GM10248 (cell line): ENCODE measurements around the gene MSANTD4.
"Not testable (repeated sequence)": the region's sequence is repeated elsewhere in the genome, so short reads cannot be mapped to it uniquely, and the experiment has no call there.

Experiments used
- CTCF ChIA-PET: fragments of 300-600 bp; sonication (Branson Sonifier 250); formaldehyde crosslinking; extraction: SDS; loops from one replicate; lab custom pipeline; 2021; ENCODE audit warnings: antibody characterized with exemption; lab: Yijun Ruan, JAX
- POLR2A ChIA-PET: fragments of 350-650 bp; sonication (Branson Sonifier 250); formaldehyde crosslinking; extraction: SDS; loops from one replicate; lab custom pipeline; 2020; ENCODE audit warnings: antibody characterized with exemption; lab: Yijun Ruan, JAX
- DNase-seq: peaks from one replicate; pipeline ENCODE4 v3.0.0; 2012; ENCODE audit errors: extremely low spot score
- TF ChIP-seq, protein P1 (sequence below): IDR thresholded peaks from 2 replicates; pipeline ENCODE4 v1.5.1; 2012; ENCODE audit warnings: mild to moderate bottlenecking, low read depth; ENCODE audit errors: extremely low read depth, missing control alignments, control extremely low read depth

MSANTD4 gene

DNA sequence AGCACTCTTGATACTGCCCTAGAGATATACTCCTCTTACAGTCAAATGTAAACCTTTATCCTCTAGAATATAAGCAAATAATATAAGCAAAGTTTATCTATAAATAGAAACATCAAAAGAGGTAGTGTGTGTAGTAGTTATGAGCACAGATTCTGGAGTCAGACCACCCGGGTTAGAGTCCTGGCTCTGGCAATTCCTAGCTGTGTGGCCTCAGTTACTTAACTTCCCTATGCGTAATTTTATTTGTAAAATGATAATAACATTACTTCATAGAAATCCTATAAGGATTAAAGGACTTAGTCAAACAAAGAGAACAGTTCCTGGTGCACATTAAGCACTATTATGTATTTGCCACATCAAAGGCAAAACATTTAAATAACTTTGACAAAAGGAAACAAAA is 7.0 kb downstream of the MSANTD4 start:
- DNase-seq, result no peak
- POLR2A ChIA-PET, result no interaction called here
- CTCF ChIA-PET, result interaction anchor here (1.3 kb wide), 1 partner anchor 9 kb away, joined by 4 read pairs; no protein-coding TSS in a partner anchor
- TF ChIP-seq, protein P1, sequence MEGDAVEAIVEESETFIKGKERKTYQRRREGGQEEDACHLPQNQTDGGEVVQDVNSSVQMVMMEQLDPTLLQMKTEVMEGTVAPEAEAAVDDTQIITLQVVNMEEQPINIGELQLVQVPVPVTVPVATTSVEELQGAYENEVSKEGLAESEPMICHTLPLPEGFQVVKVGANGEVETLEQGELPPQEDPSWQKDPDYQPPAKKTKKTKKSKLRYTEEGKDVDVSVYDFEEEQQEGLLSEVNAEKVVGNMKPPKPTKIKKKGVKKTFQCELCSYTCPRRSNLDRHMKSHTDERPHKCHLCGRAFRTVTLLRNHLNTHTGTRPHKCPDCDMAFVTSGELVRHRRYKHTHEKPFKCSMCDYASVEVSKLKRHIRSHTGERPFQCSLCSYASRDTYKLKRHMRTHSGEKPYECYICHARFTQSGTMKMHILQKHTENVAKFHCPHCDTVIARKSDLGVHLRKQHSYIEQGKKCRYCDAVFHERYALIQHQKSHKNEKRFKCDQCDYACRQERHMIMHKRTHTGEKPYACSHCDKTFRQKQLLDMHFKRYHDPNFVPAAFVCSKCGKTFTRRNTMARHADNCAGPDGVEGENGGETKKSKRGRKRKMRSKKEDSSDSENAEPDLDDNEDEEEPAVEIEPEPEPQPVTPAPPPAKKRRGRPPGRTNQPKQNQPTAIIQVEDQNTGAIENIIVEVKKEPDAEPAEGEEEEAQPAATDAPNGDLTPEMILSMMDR, result no peak

DNA sequence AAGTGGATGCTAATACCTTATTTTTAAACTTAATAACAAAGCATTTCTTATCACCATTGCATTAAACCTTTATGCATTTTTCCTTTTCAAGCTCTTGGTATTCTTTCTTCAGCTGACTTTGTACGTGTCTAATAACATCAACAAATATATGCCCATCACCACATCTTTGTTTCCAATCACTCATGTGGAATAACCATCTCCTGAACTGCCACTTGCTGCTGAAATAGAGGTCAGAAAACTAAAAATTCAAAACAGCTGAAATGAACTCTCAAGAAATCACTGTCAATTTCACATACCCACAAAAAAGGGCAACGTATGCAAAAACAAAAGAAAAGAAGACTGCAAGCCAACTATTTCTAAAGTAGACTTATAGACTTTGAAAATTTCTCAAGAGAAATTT is 7.4 kb downstream of the MSANTD4 start:
- POLR2A ChIA-PET, result no interaction called here
- TF ChIP-seq, protein P1, result no peak
- no peak for DNase-seq
- CTCF ChIA-PET, result interaction anchor here (1.3 kb wide), 1 partner anchor 9 kb away, joined by 4 read pairs; no protein-coding TSS in a partner anchor

DNA sequence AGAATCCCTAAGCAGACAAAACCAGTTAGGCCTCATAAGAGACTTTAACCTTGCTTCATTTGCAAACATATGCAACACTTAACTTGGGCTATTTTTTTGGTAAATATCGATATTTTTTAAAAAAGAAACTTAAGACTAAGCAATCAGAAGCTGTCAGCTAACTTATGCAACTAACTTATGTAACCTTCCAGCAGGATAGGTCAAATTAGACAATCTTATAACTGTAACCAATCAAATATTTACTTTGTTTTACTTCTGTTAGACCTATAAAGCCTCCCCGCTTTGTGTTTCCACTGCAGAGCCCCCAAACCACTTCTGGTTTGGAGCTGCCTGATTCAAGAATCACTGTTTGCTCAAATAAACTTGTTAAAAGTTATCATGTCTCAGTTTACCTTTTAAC is 8.0 kb downstream of the MSANTD4 start:
- ChIA-PET POLR2A (no interaction called here), CTCF (no interaction called here)
- DNase-seq, result no peak
- TF ChIP-seq, protein P1, result no peak

DNA sequence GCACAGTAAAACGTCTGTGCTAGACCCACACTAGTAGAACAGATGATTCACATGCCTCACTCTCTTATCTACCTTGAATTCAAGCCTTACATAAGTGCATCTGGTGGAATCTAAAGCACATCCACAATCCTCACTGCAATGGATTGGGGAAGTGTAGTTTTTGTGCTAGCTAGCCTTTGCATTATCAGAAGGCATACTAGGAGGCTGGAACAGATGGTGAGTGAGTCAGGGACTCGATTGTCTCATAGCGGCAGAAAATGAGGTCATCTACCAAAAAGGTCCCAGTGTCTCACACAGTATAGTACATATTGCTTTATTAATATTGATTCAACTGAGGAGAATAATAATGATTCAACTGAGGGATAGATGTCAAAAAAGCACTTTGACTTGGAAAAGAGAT is 9.3 kb downstream of the MSANTD4 start:
- DNase-seq, result no peak
- POLR2A ChIA-PET, result no interaction called here
- TF ChIP-seq, protein P1, result no peak
- CTCF ChIA-PET, result no interaction called here

DNA sequence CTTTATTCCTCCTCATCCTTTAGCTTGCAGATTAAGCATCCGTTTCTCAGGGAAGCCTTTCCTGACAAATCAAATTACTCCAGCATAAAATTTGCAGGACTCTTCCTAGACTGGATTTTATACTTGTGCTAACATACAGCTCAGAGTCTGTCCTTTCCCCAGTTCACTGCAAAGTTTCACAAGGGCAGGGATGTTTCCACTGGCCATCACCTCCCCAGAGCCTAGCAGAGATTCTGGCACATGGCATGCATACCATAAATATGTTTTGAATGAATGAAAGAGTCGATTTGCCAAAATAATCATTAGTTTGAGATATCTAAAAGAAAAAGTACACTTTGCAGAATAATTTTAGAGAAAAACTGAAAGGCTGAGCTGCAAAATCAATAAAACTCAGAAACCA is 10.6 kb downstream of the MSANTD4 start:
- CTCF ChIA-PET, result interaction anchor here (1.4 to 2.3 kb wide), 2 partner anchors 10 to 16 kb away, joined by 5 to 7 read pairs; no protein-coding TSS in a partner anchor
- DNase-seq, result no peak
- TF ChIP-seq, protein P1, result no peak
- POLR2A ChIA-PET, result no interaction called here

DNA sequence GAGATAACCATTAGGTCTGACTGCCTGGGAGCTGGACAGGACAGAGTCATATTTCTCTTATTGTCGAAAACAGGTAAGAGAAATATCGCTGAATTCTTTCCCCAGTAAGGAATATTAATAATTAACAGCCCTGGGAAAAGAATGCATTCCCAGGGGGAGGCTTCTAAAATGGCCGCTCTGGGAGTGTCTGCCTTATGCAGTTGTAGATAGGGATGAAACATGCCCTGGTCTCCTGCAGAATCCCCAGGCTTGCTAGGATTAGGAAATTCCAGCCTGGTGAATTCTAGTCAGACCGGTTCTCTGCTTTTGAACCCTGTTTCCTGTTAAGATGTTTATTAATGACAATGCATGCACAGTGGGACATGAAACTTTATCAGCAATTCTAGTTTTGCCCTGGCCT is 18.9 kb downstream of the MSANTD4 start:
- POLR2A ChIA-PET, CTCF ChIA-PET, DNase-seq: not testable (repeated sequence)

DNA sequence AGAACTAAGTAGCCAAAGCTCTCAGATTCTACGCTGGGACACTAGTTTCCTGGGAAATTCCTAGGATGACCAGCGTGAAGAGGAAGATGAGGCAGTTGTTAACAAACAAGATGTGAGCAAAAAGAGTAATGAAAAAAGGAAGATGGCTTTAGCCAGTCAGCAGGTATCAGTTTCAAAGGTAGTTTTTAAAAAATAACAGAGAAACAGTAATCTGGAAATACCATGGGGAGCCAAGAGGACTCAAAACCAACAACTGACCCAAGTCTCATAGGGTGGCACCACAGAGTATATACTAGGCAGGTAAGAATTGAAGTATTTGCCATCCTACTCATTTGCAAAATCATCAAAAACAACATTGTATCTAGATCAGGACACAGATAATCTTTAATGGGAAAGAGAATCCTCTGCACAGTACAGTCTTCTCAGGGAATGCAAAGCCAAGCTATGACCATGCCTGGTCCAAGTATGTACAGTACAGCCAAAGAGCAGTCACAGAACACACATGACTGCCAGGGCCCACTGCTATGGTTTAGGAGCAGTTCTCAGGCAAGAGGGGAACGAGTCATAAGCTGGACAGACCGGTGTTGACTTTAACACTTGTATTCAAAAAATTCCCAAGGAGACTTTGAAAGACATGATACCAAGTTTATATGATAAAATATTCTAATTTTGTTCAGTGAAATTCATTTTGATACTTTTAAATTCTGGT is 20.6 kb downstream of the MSANTD4 start:
- POLR2A ChIA-PET, result no interaction called here
- TF ChIP-seq, protein P1, result no peak
- no peak for DNase-seq
- CTCF ChIA-PET, result interaction anchor here (1.1 to 1.7 kb wide), 2 partner anchors 10 to 15 kb away, joined by 6 to 7 read pairs; no protein-coding TSS in a partner anchor
